K562 (cell line): ENCODE data around the gene VIPR1. TPM values are rescaled to one million over a fixed set of nuclear protein-coding genes. Genes with fewer than 3 reads are reported as not detected.

ENCODE experiments used
- DPF2 ChIP-seq: fragments of 450-650 bp; IDR thresholded peaks from 2 replicates; pipeline ENCODE4 v1.6.1; 2016
- HMG20B ChIP-seq: fragments of 250-450 bp; sonication (Bioruptor Pico); IDR thresholded peaks from 2 replicates; pipeline ENCODE4 v1.5.0; 2021; ENCODE audit warnings: mild to moderate bottlenecking
- HNRNPUL1 ChIP-seq: fragments of 200-400 bp; formaldehyde crosslinking; IDR thresholded peaks from 2 replicates; pipeline ENCODE4 v1.6.1; 2017; ENCODE audit warnings: low read length
- NCOR1 ChIP-seq: fragments of 450-650 bp; IDR thresholded peaks from 2 replicates; pipeline ENCODE4 v1.6.1; 2016; ENCODE audit warnings: mild to moderate bottlenecking, moderate library complexity
- NFIX ChIP-seq: fragments of 250-450 bp; sonication (Bioruptor Pico); IDR thresholded peaks from 2 replicates; pipeline ENCODE4 v1.4.0; 2020; ENCODE audit warnings: low read depth, mild to moderate bottlenecking, moderate library complexity
- PHF21A ChIP-seq: fragments of 450-650 bp; IDR thresholded peaks from 2 replicates; pipeline ENCODE4 v1.6.1; 2017; ENCODE audit warnings: low read depth, borderline replicate concordance
- SMAD1 ChIP-seq: fragments of 150-350 bp; IDR thresholded peaks from 2 replicates; pipeline ENCODE4 v1.6.1; 2014; ENCODE audit warnings: low read length, low read depth; ENCODE audit not compliant: partially characterized antibody
- SMAD3 ChIP-seq: fragments of 450-650 bp; formaldehyde crosslinking; conservative IDR thresholded peaks from 2 replicates; pipeline ENCODE4 v1.4.0; 2020; ENCODE audit warnings: mild to moderate bottlenecking
- TAF15 ChIP-seq: fragments of 200-400 bp; formaldehyde crosslinking; IDR thresholded peaks from 2 replicates; pipeline ENCODE4 v1.6.1; 2017; ENCODE audit warnings: mild to moderate bottlenecking, low read depth, low read length, moderate library complexity
- TEAD4 ChIP-seq, 2 experiments: sonication (generic) in 1 of 2; formaldehyde crosslinking in 1 of 2; IDR thresholded peaks; 2 replicates each; pipeline versions ENCODE4 v1.6.1 to v1.8.0; 2012 to 2022; ENCODE audit warnings: borderline replicate concordance in 1 of 2, inconsistent platforms in 1 of 2, low read length in 1 of 2, mild to moderate bottlenecking in 1 of 2, missing genetic modification reagents in 1 of 2
- ZEB2 ChIP-seq: fragments of 450-650 bp; IDR thresholded peaks from 2 replicates; pipeline ENCODE4 v1.6.1; 2016
- ZNF263 ChIP-seq: sonication (generic); formaldehyde crosslinking; IDR thresholded peaks from 2 replicates; pipeline ENCODE4 v1.8.0; 2022; ENCODE audit warnings: mild to moderate bottlenecking, missing genetic modification reagents, borderline replicate concordance
- polyA plus RNA-seq, 8 experiments: library from polyadenylated mRNA; depleted of rRNA in 4 of 8; stranded (reverse) in 5 of 8; unstranded in 3 of 8; fragments of >200 nt; fragmentation: Nextera tagmentation in 2 of 8; fragmentation: Illumina TruSeq in 1 of 8; extraction: Ambion mirVana in 2 of 8; extraction: Trizol in 1 of 8; gene quantifications; 2 replicates each; pipeline versions ENCODE4 v1.2.1 to v1.2.3, GENCODE V29; 2011 to 2014; ENCODE audit warnings: inconsistent platforms in 1 of 8, missing spikeins in 1 of 8
- total RNA-seq, 7 experiments: library from RNA; depleted of rRNA in 6 of 7; stranded (reverse); fragments of >200 nt in 6 of 7; fragmentation: Illumina TruSeq in 2 of 7; extraction: Trizol in 2 of 7; gene quantifications; 2 replicates each; pipeline versions ENCODE4 v1.2.1 to v1.2.3, GENCODE V29; 2011 to 2021; ENCODE audit warnings: low replicate concordance in 1 of 7
- TF ChIP-seq, protein P1 (sequence below): fragments of 450-650 bp; IDR thresholded peaks from 2 replicates; pipeline ENCODE4 v1.6.1; 2016; ENCODE audit warnings: borderline replicate concordance
- TF ChIP-seq, protein P2 (sequence below), 3 experiments: IDR thresholded peaks in 2 of 3; conservative IDR thresholded peaks in 1 of 3; 2 replicates each; pipeline ENCODE4 v1.5.1; 2011 to 2012; ENCODE audit warnings: low read length in 3 of 3, mild to moderate bottlenecking in 3 of 3, control low read depth in 2 of 3, improper control_type of control experiment in 1 of 3, inconsistent platforms in 1 of 3, low read depth in 1 of 3, mixed read lengths in 1 of 3, moderate library complexity in 1 of 3; ENCODE audit not compliant: insufficient read depth in 2 of 3
- TF ChIP-seq, protein P3 (sequence below): IDR thresholded peaks from 2 replicates; pipeline ENCODE4 v1.6.1; 2014; ENCODE audit warnings: antibody characterized with exemption
- TF ChIP-seq, protein P4 (sequence below): fragments of 450-650 bp; formaldehyde crosslinking; IDR thresholded peaks from 2 replicates; pipeline ENCODE4 v1.4.0; 2020; ENCODE audit warnings: mild to moderate bottlenecking, moderate library complexity
- TF ChIP-seq, protein P5 (sequence below): fragments of 250-450 bp; sonication (Bioruptor Pico); IDR thresholded peaks from 2 replicates; pipeline ENCODE4 v1.8.0; 2021; ENCODE audit warnings: mild to moderate bottlenecking, moderate library complexity

Gene VIPR1
- total and polyA plus RNA-seq, 9 of the 15 experiments (the other 6 are each of a cell fraction or from before 2014, with no cell fraction given): 0.04 to 0.38 (median 0.12) TPM; not detected in 3

DNA sequence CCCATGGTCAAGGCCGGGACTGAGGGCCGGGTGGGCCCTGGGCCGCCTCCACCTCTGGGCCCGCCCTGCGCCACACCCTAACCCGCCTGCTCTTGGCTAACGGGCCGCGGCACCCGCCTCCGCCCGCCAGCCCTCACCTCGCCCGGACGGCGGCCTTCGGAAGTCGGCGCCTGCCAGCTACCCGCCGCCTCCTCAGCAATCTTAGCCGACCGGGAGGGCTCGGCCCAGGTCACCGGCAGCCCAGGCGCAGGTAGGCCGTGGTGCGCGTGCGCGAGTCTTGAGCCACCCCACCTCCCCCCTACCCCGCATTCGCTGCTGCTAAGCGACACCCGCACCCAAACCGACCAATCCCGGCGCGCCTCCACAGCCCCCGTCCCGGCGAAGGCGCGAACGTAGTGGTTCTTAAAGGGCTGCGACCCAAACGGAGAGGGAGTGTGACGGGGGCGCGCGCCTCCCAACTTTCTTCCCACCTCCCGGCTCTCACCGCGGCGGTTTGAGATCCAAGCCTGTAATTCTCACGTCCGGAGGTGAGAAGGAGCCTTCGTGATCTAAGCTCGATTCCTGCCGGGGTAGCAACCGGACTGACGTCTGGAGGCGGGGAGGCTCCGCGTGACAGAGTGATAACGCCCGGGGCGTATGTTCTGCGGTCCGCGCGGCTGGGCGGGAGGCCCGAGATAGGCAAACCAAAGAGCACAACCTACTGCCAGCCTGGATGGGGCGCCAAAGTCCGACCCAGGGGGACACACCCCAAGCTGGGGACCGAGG is 79.4 kb downstream of the VIPR1 start, which contains the start of gene SEC22C (continued):
- TF ChIP-seq, protein P1, sequence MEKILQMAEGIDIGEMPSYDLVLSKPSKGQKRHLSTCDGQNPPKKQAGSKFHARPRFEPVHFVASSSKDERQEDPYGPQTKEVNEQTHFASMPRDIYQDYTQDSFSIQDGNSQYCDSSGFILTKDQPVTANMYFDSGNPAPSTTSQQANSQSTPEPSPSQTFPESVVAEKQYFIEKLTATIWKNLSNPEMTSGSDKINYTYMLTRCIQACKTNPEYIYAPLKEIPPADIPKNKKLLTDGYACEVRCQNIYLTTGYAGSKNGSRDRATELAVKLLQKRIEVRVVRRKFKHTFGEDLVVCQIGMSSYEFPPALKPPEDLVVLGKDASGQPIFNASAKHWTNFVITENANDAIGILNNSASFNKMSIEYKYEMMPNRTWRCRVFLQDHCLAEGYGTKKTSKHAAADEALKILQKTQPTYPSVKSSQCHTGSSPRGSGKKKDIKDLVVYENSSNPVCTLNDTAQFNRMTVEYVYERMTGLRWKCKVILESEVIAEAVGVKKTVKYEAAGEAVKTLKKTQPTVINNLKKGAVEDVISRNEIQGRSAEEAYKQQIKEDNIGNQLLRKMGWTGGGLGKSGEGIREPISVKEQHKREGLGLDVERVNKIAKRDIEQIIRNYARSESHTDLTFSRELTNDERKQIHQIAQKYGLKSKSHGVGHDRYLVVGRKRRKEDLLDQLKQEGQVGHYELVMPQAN: peak; percentile 77; the same call in 1 of the 2 replicates
- TF ChIP-seq DPF2 (peak; percentile 82), ZEB2 (no peak; the same call in 1 of the 2 replicates), SMAD3 (CRISPR knock-in tag) (no peak; the same call in 1 of the 2 replicates), HMG20B (CRISPR knock-in tag) (no peak), TEAD4 (IDR thresholded peaks at IDR 0.05; ENCODE audit: low read length) (peak; percentile 76), TEAD4 (CRISPR knock-in tag; IDR thresholded peaks at IDR 0.05; ENCODE audit: borderline replicate concordance) (0 out of 2 replicates have a peak, but pooled peaks have one; percentile 26), HNRNPUL1 (no peak), PHF21A (no peak), NFIX (CRISPR knock-in tag) (no peak), SMAD1 (peak; percentile 13), ZNF263 (CRISPR knock-in tag) (peak; percentile 65; the same call in 1 of the 2 replicates), NCOR1 (peak; percentile 70), TAF15 (no peak)
- TF ChIP-seq, protein P2, sequence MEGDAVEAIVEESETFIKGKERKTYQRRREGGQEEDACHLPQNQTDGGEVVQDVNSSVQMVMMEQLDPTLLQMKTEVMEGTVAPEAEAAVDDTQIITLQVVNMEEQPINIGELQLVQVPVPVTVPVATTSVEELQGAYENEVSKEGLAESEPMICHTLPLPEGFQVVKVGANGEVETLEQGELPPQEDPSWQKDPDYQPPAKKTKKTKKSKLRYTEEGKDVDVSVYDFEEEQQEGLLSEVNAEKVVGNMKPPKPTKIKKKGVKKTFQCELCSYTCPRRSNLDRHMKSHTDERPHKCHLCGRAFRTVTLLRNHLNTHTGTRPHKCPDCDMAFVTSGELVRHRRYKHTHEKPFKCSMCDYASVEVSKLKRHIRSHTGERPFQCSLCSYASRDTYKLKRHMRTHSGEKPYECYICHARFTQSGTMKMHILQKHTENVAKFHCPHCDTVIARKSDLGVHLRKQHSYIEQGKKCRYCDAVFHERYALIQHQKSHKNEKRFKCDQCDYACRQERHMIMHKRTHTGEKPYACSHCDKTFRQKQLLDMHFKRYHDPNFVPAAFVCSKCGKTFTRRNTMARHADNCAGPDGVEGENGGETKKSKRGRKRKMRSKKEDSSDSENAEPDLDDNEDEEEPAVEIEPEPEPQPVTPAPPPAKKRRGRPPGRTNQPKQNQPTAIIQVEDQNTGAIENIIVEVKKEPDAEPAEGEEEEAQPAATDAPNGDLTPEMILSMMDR (IDR thresholded peaks at IDR 0.05 in 2 of 3, conservative IDR thresholded peaks at IDR 0.05 in 1 of 3; ENCODE audit: insufficient read depth in 2 of 3, low read depth in 1 of 3, low read length in 3 of 3): peak; percentile 73 to 89 (median 88)
- TF ChIP-seq, protein P3, sequence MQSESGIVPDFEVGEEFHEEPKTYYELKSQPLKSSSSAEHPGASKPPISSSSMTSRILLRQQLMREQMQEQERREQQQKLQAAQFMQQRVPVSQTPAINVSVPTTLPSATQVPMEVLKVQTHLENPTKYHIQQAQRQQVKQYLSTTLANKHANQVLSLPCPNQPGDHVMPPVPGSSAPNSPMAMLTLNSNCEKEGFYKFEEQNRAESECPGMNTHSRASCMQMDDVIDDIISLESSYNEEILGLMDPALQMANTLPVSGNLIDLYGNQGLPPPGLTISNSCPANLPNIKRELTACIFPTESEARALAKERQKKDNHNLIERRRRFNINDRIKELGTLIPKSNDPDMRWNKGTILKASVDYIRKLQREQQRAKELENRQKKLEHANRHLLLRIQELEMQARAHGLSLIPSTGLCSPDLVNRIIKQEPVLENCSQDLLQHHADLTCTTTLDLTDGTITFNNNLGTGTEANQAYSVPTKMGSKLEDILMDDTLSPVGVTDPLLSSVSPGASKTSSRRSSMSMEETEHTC: peak; percentile 98
- TF ChIP-seq, protein P4, sequence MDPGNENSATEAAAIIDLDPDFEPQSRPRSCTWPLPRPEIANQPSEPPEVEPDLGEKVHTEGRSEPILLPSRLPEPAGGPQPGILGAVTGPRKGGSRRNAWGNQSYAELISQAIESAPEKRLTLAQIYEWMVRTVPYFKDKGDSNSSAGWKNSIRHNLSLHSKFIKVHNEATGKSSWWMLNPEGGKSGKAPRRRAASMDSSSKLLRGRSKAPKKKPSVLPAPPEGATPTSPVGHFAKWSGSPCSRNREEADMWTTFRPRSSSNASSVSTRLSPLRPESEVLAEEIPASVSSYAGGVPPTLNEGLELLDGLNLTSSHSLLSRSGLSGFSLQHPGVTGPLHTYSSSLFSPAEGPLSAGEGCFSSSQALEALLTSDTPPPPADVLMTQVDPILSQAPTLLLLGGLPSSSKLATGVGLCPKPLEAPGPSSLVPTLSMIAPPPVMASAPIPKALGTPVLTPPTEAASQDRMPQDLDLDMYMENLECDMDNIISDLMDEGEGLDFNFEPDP: no peak
- TF ChIP-seq, protein P5, sequence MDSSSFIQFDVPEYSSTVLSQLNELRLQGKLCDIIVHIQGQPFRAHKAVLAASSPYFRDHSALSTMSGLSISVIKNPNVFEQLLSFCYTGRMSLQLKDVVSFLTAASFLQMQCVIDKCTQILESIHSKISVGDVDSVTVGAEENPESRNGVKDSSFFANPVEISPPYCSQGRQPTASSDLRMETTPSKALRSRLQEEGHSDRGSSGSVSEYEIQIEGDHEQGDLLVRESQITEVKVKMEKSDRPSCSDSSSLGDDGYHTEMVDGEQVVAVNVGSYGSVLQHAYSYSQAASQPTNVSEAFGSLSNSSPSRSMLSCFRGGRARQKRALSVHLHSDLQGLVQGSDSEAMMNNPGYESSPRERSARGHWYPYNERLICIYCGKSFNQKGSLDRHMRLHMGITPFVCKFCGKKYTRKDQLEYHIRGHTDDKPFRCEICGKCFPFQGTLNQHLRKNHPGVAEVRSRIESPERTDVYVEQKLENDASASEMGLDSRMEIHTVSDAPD (CRISPR knock-in tag): no peak
